Measurements from ENCODE around the gene KMT2A. TPM values are rescaled to one million over a fixed set of nuclear protein-coding genes. Genes with fewer than 3 reads are reported as not detected.
"Not testable (repeated sequence)": the region's sequence is repeated elsewhere in the genome, so short reads cannot be mapped to it uniquely, and the experiment has no call there.

KMT2A gene
- total RNA-seq, 4 donors from 2014 or later: 39.3 to 84.8 (median 51.9) TPM

DNA sequence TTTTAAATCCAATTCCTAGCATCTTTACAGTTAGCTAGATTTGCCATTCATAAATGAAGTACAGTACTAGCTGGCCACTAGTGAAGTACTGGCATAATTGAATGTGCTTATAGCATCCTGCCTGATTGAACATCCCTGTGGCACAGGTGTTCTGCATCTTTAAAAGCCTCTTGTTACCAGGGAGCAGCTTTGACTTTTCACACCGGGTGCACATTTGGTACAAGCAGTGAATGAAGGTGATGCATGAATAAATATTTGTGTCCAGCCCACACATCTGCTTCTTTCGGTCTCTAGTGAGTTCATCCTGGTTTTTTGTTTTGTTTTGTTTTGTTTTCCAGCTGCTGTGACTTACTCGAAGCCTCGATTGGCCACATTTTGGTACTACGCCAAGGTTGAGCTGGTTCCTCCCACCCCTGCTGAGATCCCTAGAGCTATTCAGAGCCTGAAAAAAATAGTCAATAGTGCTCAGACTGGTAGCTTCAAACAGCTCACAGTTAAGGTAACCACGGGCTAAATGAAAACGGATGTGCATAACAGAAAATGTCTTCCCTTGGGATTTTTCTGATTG lies 29.6 kb upstream of the KMT2A start:
- no peak for DNase-seq (ENCODE audit: low spot score)
- ATAC-seq (ENCODE audit: low FRiP score): no peak
- TF ChIP-seq, protein P1, sequence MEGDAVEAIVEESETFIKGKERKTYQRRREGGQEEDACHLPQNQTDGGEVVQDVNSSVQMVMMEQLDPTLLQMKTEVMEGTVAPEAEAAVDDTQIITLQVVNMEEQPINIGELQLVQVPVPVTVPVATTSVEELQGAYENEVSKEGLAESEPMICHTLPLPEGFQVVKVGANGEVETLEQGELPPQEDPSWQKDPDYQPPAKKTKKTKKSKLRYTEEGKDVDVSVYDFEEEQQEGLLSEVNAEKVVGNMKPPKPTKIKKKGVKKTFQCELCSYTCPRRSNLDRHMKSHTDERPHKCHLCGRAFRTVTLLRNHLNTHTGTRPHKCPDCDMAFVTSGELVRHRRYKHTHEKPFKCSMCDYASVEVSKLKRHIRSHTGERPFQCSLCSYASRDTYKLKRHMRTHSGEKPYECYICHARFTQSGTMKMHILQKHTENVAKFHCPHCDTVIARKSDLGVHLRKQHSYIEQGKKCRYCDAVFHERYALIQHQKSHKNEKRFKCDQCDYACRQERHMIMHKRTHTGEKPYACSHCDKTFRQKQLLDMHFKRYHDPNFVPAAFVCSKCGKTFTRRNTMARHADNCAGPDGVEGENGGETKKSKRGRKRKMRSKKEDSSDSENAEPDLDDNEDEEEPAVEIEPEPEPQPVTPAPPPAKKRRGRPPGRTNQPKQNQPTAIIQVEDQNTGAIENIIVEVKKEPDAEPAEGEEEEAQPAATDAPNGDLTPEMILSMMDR (IDR thresholded peaks at IDR 0.05): no peak

DNA sequence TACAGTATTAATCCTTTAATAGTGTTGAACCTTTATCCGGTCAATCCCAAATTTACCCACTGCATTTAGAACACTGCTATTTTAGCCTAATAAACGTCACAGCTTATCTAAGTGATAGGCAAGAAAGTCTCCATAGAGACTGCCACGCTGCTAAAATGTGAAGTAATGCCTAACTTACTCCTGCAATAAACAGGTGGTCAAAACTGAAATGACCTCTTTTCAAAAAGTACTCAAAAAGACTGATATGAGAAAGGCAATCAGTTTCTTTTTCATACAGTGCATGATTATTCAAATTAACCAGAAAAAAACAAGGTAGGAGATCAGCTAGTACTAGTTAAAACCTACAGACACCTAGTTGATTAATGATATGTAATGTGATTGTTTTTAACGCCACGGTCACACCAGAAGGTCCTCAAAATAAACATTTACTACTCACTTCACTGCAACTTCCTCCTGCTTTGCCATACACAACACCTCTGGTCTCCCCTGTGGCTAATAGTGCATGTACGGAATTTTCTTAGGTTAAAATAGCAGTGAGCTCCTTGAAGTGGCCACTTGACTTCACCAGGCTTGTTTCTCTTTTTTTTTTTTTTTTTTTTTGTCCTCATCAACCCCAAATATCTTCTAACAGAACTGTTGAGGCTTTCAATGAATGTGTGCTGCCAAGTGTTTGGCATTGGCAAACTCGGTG lies 26.1 kb upstream of the KMT2A start:
- DNase-seq (ENCODE audit: low spot score): no peak
- TF ChIP-seq, protein P1 (IDR thresholded peaks at IDR 0.05): no peak
- no peak for ATAC-seq (ENCODE audit: low FRiP score)

DNA sequence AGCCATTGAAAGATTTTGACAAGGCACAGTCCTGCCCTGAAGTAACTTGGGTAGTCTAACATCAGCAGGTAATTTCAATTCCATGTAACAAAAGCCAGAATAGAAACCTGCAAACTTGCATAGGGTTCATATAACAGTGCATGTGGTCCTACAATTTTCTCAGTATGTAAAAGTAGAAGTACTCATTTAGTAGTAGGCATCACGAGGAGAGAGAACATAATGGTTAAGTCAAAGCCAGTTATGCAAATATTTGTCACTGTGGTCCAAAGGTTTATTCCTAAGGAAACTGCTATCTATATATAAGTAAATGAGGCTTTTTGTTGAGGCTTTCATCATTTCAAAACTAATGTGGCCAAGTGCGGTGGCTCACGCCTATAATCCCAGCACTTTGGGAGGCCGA lies 24.8 kb upstream of the KMT2A start:
- TF ChIP-seq, protein P1 (IDR thresholded peaks at IDR 0.05): no peak
- ATAC-seq (ENCODE audit: low FRiP score): no peak
- no peak for DNase-seq (ENCODE audit: low spot score)

DNA sequence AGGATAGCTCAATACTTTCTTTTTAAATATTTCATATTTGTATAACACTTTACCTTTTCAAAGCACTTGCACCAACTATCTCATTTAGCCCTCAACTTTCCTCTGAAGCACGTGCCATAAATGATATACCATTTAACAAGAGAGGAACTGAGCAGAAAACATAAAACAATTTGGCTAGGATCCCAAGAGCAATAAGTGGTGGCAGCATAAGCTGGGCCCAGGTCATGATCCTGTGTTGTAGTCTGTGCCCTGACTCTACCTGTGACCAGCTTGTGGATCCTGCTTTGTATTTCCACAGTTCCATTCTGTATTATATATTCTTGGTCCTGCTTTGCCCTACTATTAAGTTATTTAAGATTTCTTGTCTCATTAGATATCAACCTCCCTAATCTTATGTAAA lies 23.4 kb upstream of the KMT2A start:
- TF ChIP-seq, protein P1 (IDR thresholded peaks at IDR 0.05): no peak
- no peak for DNase-seq (ENCODE audit: low spot score)
- ATAC-seq (ENCODE audit: low FRiP score): no peak

DNA sequence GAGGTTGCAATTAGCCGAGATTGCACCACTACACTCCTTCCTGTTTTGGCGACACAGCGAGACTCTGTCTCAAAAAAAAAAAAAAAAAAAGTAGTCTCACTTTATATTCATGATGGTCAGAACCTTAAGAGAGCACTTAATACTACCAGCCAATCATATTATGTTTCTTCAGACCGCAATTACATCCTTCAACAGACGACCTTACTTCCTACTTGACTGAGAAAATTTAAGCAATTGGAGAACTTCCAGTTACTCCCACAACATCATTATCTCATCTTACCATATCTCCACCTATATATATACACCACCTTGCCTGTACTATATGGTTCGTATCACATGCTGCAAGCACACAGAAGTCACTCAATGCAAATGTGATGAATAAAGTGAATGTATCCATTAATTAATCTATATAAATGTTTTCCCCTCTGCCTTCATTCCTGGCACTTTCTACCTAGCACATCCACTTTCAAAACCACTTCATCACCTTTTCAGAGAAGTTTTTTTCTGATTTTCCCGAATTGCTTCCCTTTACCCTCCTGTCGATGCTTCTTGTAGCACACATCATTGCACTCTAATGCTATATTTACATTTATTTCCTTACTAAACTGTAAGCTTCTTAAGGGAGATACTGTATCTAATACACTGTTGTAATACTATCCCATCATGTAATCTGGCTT lies 21.1 kb upstream of the KMT2A start:
- DNase-seq (ENCODE audit: low spot score) (no peak), ATAC-seq (ENCODE audit: low FRiP score) (no peak)
- TF ChIP-seq, protein P1 (IDR thresholded peaks at IDR 0.05): no peak

DNA sequence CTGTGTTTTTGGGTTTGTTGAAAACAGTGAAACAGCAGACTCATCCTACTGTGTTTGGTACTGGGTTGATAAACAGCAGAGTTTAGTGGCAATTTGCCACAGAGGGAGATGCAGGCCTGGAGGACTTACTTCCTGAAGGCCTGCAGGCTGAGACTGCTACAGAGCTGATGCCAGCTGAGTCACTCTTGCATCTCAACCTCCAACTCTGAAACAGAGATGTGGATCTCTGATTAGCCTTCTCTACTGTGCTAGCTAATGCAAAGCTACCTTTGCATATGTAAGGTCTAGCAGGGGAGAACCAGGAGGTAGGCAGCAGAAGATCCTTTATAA lies 20.6 kb upstream of the KMT2A start:
- ATAC-seq (ENCODE audit: low FRiP score) (peak; percentile 66), DNase-seq (ENCODE audit: low spot score) (no peak)
- TF ChIP-seq, protein P1 (IDR thresholded peaks at IDR 0.05): no peak

DNA sequence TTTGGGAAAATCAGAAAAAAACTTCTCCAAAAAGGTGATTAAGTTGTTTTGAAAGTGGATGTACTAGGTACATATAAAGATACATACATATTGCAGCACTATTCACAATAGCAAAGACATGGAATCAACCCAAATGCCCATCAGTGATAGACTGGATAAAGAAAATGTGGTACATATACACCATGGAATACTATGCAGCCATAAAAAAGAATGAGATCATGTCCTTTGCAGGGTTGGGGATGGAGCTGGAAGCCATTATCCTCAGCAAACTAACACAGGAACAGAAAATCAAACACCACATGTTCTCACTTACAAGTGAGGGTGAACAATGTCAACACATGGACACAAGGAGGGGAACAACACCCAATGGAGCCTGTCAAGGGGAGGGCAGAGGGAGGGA lies 19.4 kb upstream of the KMT2A start:
- not testable (repeated sequence) for ATAC-seq (ENCODE audit: low FRiP score); DNase-seq (ENCODE audit: low spot score)
